Neutrophil (primary cell): ENCODE results near the gene WIZ.
A peak's percentile ranks its signal among the peaks of the same experiment; 100 is the strongest.

ENCODE experiments used
- H3K27ac ChIP-seq: fragments of 200-600 bp; sonication (generic); 2 replicates; pipeline ENCODE4 v1.5.1; 2016; ENCODE audit warnings: mild to moderate bottlenecking, moderate library complexity
- H3K27me3 ChIP-seq: fragments of 200-600 bp; sonication (generic); 2 replicates; pipeline ENCODE4 v1.6.0; 2016; ENCODE audit warnings: mild to moderate bottlenecking
- H3K36me3 ChIP-seq: fragments of 200-600 bp; sonication (generic); 2 replicates; pipeline ENCODE4 v1.5.1; 2017
- H3K4me1 ChIP-seq, 2 experiments: fragments of 200-600 bp in 1 of 2; sonication (generic) in 1 of 2; 1 replicate in 1 of 2; 2 replicates in 1 of 2; pipeline versions ENCODE4 v1.5.1 to v1.6.1; 2013 to 2016; ENCODE audit warnings: low read depth in 1 of 2, low read length in 1 of 2, mild to moderate bottlenecking in 1 of 2, moderate library complexity in 1 of 2; ENCODE audit not compliant: control insufficient read depth in 1 of 2, insufficient read depth in 1 of 2
- H3K4me3 ChIP-seq, 2 experiments: fragments of 200-600 bp in 1 of 2; sonication (generic) in 1 of 2; 1 replicate in 1 of 2; 2 replicates in 1 of 2; pipeline ENCODE4 v1.5.1; 2013 to 2016; ENCODE audit warnings: low read depth in 1 of 2, low read length in 1 of 2, mild to moderate bottlenecking in 1 of 2, moderate library complexity in 1 of 2
- H3K9me3 ChIP-seq: fragments of 200-600 bp; sonication (generic); 2 replicates; pipeline ENCODE4 v1.5.1; 2016
- CTCF ChIP-seq: fragments of 200-600 bp; sonication (generic); IDR thresholded peaks from 2 replicates; pipeline ENCODE4 v1.5.1; 2016; ENCODE audit warnings: antibody characterized with exemption

WIZ gene

GRCh38 chr19:15393963-15394362 lies 55.8 kb downstream of the WIZ start:
- H3K27ac ChIP-seq = no peak overlapping the region
- H3K27me3 ChIP-seq = no peaks in the 10 kb centered on the region
- no peaks in the 10 kb centered on the region for H3K9me3 ChIP-seq
- H3K4me1 ChIP-seq = no peaks in the 10 kb centered on the region
- no peak for TF ChIP-seq CTCF
- H3K4me3 ChIP-seq = no peak overlapping the region
- peaks cover 66% of the 10 kb centered on the region for H3K36me3 ChIP-seq

- TF ChIP-seq CTCF = no peak
- H3K27me3 ChIP-seq = no peaks in the 10 kb centered on the region
- no peaks in the 10 kb centered on the region for H3K4me1 ChIP-seq
- H3K36me3 ChIP-seq = peaks cover 54% of the 10 kb centered on the region
- H3K27ac ChIP-seq = no peak overlapping the region
- no peak overlapping the region for H3K4me3 ChIP-seq
- no peaks in the 10 kb centered on the region for H3K9me3 ChIP-seq
Observed at GRCh38 chr19:15390814-15391213, 58.9 kb downstream of the WIZ start.

GRCh38 chr19:15381864-15382263 lies 67.9 kb downstream of the WIZ start:
- H3K4me3 ChIP-seq = no peak overlapping the region

GRCh38 chr19:15381429-15381828 lies 68.3 kb downstream of the WIZ start:
- Histone ChIP-seq H3K4me1 (peaks cover 25 to 26% of the 10 kb centered on the region in 2 experiments), H3K4me3 (no peak overlapping the region), H3K36me3 (peaks cover 10% of the 10 kb centered on the region), H3K9me3 (no peaks in the 10 kb centered on the region), H3K27me3 (no peaks in the 10 kb centered on the region), H3K27ac (no peak overlapping the region)
- TF ChIP-seq CTCF = no peak

More at GRCh38 chr19:15381864-15382263, 67.9 kb downstream of the WIZ start:
- Histone ChIP-seq H3K36me3 (peaks cover 14% of the 10 kb centered on the region), H3K9me3 (no peaks in the 10 kb centered on the region), H3K27me3 (no peaks in the 10 kb centered on the region), H3K4me1 (peaks cover 25 to 26% of the 10 kb centered on the region in 2 experiments), H3K27ac (no peak overlapping the region)
- TF ChIP-seq CTCF = no peak

GRCh38 chr19:15379999-15380647 lies 69.6 kb downstream of the WIZ start:
- peaks cover 5% of the 10 kb centered on the region for H3K36me3 ChIP-seq
- peak overlapping the region; percentile 90 for H3K27ac ChIP-seq
- H3K4me3 ChIP-seq = peak overlapping the region; percentile 94 to 96
- TF ChIP-seq CTCF = no peak
- peaks cover 25 to 26% of the 10 kb centered on the region in 2 experiments for H3K4me1 ChIP-seq
- no peaks in the 10 kb centered on the region for H3K27me3 ChIP-seq
- H3K9me3 ChIP-seq = no peaks in the 10 kb centered on the region
